ENCODE measurements around the gene HOXA4.

GRCh38 chr7:27101171-27101956 lies 29.2 kb downstream of the HOXA4 start:
- TF ChIP-seq CTCF (IDR thresholded peaks at IDR 0.05), result no peak
- no peak for TF ChIP-seq POLR2A (IDR thresholded peaks at IDR 0.05)

Data from body of pancreas (tissue), 4 donors.